ENCODE data around the gene PIBF1.
A peak's percentile ranks its signal among the peaks of the same experiment; 100 is the strongest.

PIBF1 gene

DNA sequence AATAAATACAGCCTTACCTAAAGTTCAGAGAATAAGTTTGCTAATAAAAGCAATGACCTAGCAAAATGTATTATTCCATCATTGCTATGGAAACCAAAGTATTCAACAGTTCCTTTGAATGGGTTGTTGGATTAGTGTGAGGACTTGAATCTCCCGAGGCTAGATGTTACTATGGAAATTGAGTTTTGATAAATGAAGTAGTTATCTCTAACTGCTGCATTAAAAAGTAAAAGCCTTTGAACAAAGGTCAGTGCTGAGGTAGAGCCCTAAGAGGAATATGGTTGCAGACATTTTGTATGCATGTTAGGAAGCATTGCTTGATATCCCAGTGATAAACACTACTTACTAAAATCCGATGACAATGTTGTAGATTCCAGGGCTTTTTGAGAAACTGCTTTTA is 283.1 kb downstream of the PIBF1 start:
- H3K27me3 ChIP-seq = no peaks in the 10 kb centered on the region
- peak overlapping the region; percentile 23 for H3K27ac ChIP-seq
- H3K36me3 ChIP-seq = peaks cover 64% of the 10 kb centered on the region

DNA sequence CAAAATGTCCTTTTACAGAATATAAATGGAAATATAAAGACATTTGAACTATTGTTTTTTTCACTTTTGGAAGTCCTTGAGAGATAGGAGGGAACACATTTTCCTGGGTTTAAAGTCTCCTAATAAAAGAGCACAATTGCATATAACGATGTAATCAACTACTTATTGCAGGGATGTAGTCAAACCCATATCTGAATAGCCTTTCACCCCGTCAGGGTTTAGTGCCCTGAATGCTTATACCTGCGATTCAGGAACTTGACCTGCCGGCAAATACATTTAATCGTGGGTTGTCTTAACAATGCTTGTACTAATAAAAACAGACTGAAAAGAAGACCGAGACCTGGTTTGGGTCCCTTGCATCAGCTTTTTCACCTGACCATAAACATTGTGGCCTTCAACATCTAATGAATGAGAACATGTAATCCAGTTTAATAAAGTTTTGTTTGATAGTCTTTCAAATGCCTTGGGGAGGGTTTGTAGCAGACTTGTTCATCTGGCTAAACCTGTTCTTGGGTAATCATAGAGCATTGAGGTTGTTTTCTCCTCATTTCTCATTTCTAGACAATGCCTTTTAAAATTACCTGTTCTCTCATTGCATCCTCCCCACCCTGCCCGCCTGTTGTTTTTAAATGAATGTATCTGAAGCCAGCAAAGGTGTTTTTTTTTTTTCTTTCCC is 283.9 kb downstream of the PIBF1 start:
- H3K9me3 ChIP-seq = no peaks in the 10 kb centered on the region
- TF ChIP-seq, protein P1, sequence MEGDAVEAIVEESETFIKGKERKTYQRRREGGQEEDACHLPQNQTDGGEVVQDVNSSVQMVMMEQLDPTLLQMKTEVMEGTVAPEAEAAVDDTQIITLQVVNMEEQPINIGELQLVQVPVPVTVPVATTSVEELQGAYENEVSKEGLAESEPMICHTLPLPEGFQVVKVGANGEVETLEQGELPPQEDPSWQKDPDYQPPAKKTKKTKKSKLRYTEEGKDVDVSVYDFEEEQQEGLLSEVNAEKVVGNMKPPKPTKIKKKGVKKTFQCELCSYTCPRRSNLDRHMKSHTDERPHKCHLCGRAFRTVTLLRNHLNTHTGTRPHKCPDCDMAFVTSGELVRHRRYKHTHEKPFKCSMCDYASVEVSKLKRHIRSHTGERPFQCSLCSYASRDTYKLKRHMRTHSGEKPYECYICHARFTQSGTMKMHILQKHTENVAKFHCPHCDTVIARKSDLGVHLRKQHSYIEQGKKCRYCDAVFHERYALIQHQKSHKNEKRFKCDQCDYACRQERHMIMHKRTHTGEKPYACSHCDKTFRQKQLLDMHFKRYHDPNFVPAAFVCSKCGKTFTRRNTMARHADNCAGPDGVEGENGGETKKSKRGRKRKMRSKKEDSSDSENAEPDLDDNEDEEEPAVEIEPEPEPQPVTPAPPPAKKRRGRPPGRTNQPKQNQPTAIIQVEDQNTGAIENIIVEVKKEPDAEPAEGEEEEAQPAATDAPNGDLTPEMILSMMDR (IDR thresholded peaks at IDR 0.05) = no peak
- H3K27me3 ChIP-seq = no peaks in the 10 kb centered on the region
- peak overlapping the region; percentile 23 for H3K27ac ChIP-seq
- H3K4me3 ChIP-seq (ENCODE audit: low read depth in 1 of 2, low read length in 1 of 2) = no peak overlapping the region
- H3K36me3 ChIP-seq = peaks cover 69% of the 10 kb centered on the region
- peaks cover 21 to 27% of the 10 kb centered on the region in 2 experiments for H3K4me1 ChIP-seq (ENCODE audit: control insufficient read depth in 1 of 2, insufficient read depth in 1 of 2, low read depth in 1 of 2, low read length in 1 of 2)

More for the DNA sequence above, 283.1 kb downstream of the PIBF1 start:
- no peak overlapping the region for H3K4me3 ChIP-seq (ENCODE audit: low read depth in 1 of 2, low read length in 1 of 2)
- TF ChIP-seq, protein P1 (IDR thresholded peaks at IDR 0.05) = no peak
- H3K4me1 ChIP-seq (ENCODE audit: control insufficient read depth in 1 of 2, insufficient read depth in 1 of 2, low read depth in 1 of 2, low read length in 1 of 2) = peaks cover 28 to 35% of the 10 kb centered on the region in 2 experiments
- H3K9me3 ChIP-seq = no peaks in the 10 kb centered on the region
